H9 (cell line): ENCODE results near the gene DNAJB2. TPM values are rescaled to one million over a fixed set of nuclear protein-coding genes. Genes with fewer than 3 reads are reported as not detected.
"Not testable (repeated sequence)": the region's sequence is repeated elsewhere in the genome, so short reads cannot be mapped to it uniquely, and the experiment has no call there.

Experiments used
- DNase-seq: peaks from one replicate; pipeline ENCODE4 v3.0.0-alpha.2; 2017
- H2AFZ ChIP-seq: one replicate; pipeline ENCODE4 v1.6.1; 2013; ENCODE audit warnings: mild to moderate bottlenecking, low read length, control low read depth, moderate library complexity
- H2AK5ac ChIP-seq: 2 replicates; pipeline ENCODE4 v1.6.1; 2013; ENCODE audit warnings: low read length, control low read depth, mixed read lengths; ENCODE audit not compliant: insufficient read length
- H2BK120ac ChIP-seq: one replicate; pipeline ENCODE4 v1.6.1; 2013; ENCODE audit warnings: low read depth, mild to moderate bottlenecking, low read length, control low read depth, inconsistent platforms; ENCODE audit not compliant: poor library complexity, severe bottlenecking
- H2BK12ac ChIP-seq: 2 replicates; pipeline ENCODE4 v1.6.1; 2013; ENCODE audit warnings: low read length, control low read depth, mixed read lengths, low read depth; ENCODE audit not compliant: insufficient read length
- H2BK15ac ChIP-seq: 2 replicates; pipeline ENCODE4 v1.6.1; 2013; ENCODE audit warnings: low read depth, low read length, control low read depth
- H2BK20ac ChIP-seq: one replicate; pipeline ENCODE4 v1.6.1; 2013; ENCODE audit warnings: low read depth, mild to moderate bottlenecking, low read length, control low read depth, inconsistent platforms; ENCODE audit not compliant: poor library complexity, severe bottlenecking
- H2BK5ac ChIP-seq: 2 replicates; pipeline ENCODE4 v1.6.1; 2013; ENCODE audit warnings: low read length, control low read depth, mixed read lengths; ENCODE audit not compliant: insufficient read length
- H3K14ac ChIP-seq: 2 replicates; pipeline ENCODE4 v1.6.1; 2013; ENCODE audit warnings: low read length, control low read depth; ENCODE audit not compliant: insufficient read depth
- H3K18ac ChIP-seq: 2 replicates; pipeline ENCODE4 v1.6.1; 2013; ENCODE audit warnings: low read depth, mild to moderate bottlenecking, mixed read lengths, low read length, control low read depth; ENCODE audit not compliant: insufficient read length
- H3K23ac ChIP-seq: 2 replicates; pipeline ENCODE4 v1.6.1; 2013; ENCODE audit warnings: low read length, control low read depth, mixed read lengths, low read depth; ENCODE audit not compliant: insufficient read length
- H3K23me2 ChIP-seq: 2 replicates; pipeline ENCODE4 v1.6.1; 2013; ENCODE audit warnings: low read depth, mild to moderate bottlenecking, mixed read lengths, low read length, control low read depth; ENCODE audit not compliant: insufficient read length, poor library complexity, severe bottlenecking
- H3K27ac ChIP-seq: 2 replicates; pipeline ENCODE4 v1.5.1; 2013; ENCODE audit warnings: low read length, control low read depth, mixed read lengths, low read depth; ENCODE audit not compliant: insufficient read length
- H3K27me3 ChIP-seq: 2 replicates; pipeline ENCODE4 v1.6.1; 2013; ENCODE audit warnings: low read length, control low read depth, inconsistent platforms; ENCODE audit not compliant: insufficient read depth
- H3K4ac ChIP-seq: 2 replicates; pipeline ENCODE4 v1.6.1; 2013; ENCODE audit warnings: low read depth, mild to moderate bottlenecking, control low read depth, inconsistent platforms, low read length, moderate library complexity
- H3K4me1 ChIP-seq: 2 replicates; pipeline ENCODE4 v1.6.1; 2013; ENCODE audit warnings: low read length, control low read depth, inconsistent platforms; ENCODE audit not compliant: insufficient read depth
- H3K4me2 ChIP-seq: 2 replicates; pipeline ENCODE4 v1.6.1; 2013; ENCODE audit warnings: low read length, control low read depth, mixed read lengths; ENCODE audit not compliant: insufficient read length, insufficient read depth
- H3K56ac ChIP-seq: 2 replicates; pipeline ENCODE4 v1.6.1; 2013; ENCODE audit warnings: low read depth, mild to moderate bottlenecking, mixed read lengths, low read length, control low read depth; ENCODE audit not compliant: insufficient read length
- H3K79me1 ChIP-seq: 2 replicates; pipeline ENCODE4 v1.6.1; 2013; ENCODE audit warnings: low read depth, mild to moderate bottlenecking, moderate library complexity, low read length, control low read depth, inconsistent platforms; ENCODE audit not compliant: insufficient read depth, poor library complexity, severe bottlenecking
- H3K79me2 ChIP-seq: 2 replicates; pipeline ENCODE4 v1.6.1; 2013; ENCODE audit warnings: low read length, control low read depth, inconsistent platforms; ENCODE audit not compliant: insufficient read depth
- H3K9ac ChIP-seq: 2 replicates; pipeline ENCODE4 v1.6.1; 2013; ENCODE audit warnings: low read length, control low read depth, mixed read lengths; ENCODE audit not compliant: insufficient read length; ENCODE audit errors: extremely low read depth
- H3K9me3 ChIP-seq: one replicate; pipeline ENCODE4 v1.6.1; 2013; ENCODE audit warnings: low read depth, low read length, inconsistent platforms; ENCODE audit not compliant: control insufficient read depth
- H3T11ph ChIP-seq: one replicate; pipeline ENCODE4 v1.6.1; 2013; ENCODE audit warnings: mild to moderate bottlenecking, low read length, control low read depth, inconsistent platforms
- H4K20me1 ChIP-seq: one replicate; pipeline ENCODE4 v1.6.1; 2013; ENCODE audit not compliant: control insufficient read depth, insufficient read length, insufficient read depth
- H4K5ac ChIP-seq: 2 replicates; pipeline ENCODE4 v1.6.1; 2013; ENCODE audit warnings: low read depth, mild to moderate bottlenecking, mixed read lengths, low read length, control low read depth; ENCODE audit not compliant: insufficient read length
- H4K8ac ChIP-seq: replicated peaks from 2 replicates; pipeline ENCODE4 v1.6.1; 2013; ENCODE audit warnings: low read length, control low read depth, mixed read lengths, low read depth; ENCODE audit not compliant: insufficient read length
- H4K91ac ChIP-seq: 2 replicates; pipeline ENCODE4 v1.6.1; 2013; ENCODE audit warnings: low read depth, mild to moderate bottlenecking, moderate library complexity, mixed read lengths, low read length, control low read depth; ENCODE audit not compliant: insufficient read length
- H3K27ac Mint-ChIP-seq, 3 experiments: 2 replicates in 2 of 3; 3 replicates in 1 of 3; pipeline ENCODE4 v1.8.0; 2020 to 2021; ENCODE audit warnings: mixed read lengths in 3 of 3, mild to moderate bottlenecking in 1 of 3, moderate library complexity in 1 of 3
- H3K27me3 Mint-ChIP-seq: 2 replicates; pipeline ENCODE4 v1.8.0; 2021; ENCODE audit warnings: low read depth, mild to moderate bottlenecking, moderate library complexity, mixed read lengths
- H3K36me3 Mint-ChIP-seq, 3 experiments: 2 replicates in 2 of 3; 3 replicates in 1 of 3; pipeline ENCODE4 v1.8.0; 2020 to 2021; ENCODE audit warnings: low read depth in 3 of 3, mixed read lengths in 3 of 3; ENCODE audit not compliant: insufficient read depth in 1 of 3
- H3K4me1 Mint-ChIP-seq, 2 experiments: 2 replicates each; pipeline ENCODE4 v1.8.0; 2020; ENCODE audit warnings: mixed read lengths in 2 of 2
- H3K4me3 Mint-ChIP-seq, 2 experiments: 2 replicates in 1 of 2; 3 replicates in 1 of 2; pipeline ENCODE4 v1.8.0; 2020 to 2021; ENCODE audit warnings: mild to moderate bottlenecking in 2 of 2, mixed read lengths in 2 of 2, moderate library complexity in 1 of 2
- H3K9me3 Mint-ChIP-seq, 2 experiments: 2 replicates in 1 of 2; 3 replicates in 1 of 2; pipeline ENCODE4 v1.8.0; 2020; ENCODE audit warnings: mild to moderate bottlenecking in 2 of 2, mixed read lengths in 2 of 2, moderate library complexity in 1 of 2
- CTCF ChIP-seq: fragments of 200-600 bp; sonication (generic); conservative IDR thresholded peaks from 3 replicates; pipeline ENCODE4 v1.8.0; 2021; ENCODE audit warnings: antibody characterized with exemption, mild to moderate bottlenecking
- WGBS: extraction: QIAGEN DNeasy Blood & Tissue Kit; methylation state at CpG from one replicate; pipeline ENCODE4 v1.1.7; 2013; ENCODE audit warnings: missing lambda C conversion rate, low lambda C conversion rate, mixed read lengths; ENCODE audit not compliant: insufficient read length; ENCODE audit errors: extremely low coverage; 5-methylcytosine and 5-hydroxymethylcytosine counted together
- total RNA-seq: library from RNA; stranded (reverse); gene quantifications from 2 replicates; pipeline ENCODE4 v1.2.1, GENCODE V29; 2021

The DNAJB2 gene
- total RNA-seq, 1 experiment from 2014 or later = 34.1 TPM

- no peak within 1 kb of the TSS for H4K5ac ChIP-seq
- peaks cover 0 to 2% of the 10 kb centered on the region in 2 experiments; a peak in 2 of 5 replicates for H3K9me3 Mint-ChIP-seq
- no peak for TF ChIP-seq CTCF
- peak within 1 kb of the TSS; percentile 72 to 88 for H3K4me3 Mint-ChIP-seq
- H4K91ac ChIP-seq = no peak within 1 kb of the TSS
- H3K56ac ChIP-seq = no peak within 1 kb of the TSS
- no peak within 1 kb of the TSS for H4K8ac ChIP-seq
- no peak within 1 kb of the TSS for H2BK15ac ChIP-seq
- H2BK5ac ChIP-seq = no peak within 1 kb of the TSS
- no CpG with 5 or more reads among the region's 37 CpGs for WGBS
- no peaks in the 10 kb centered on the region for H3K79me2 ChIP-seq
- peaks cover 11% of the 10 kb centered on the region for H3K23me2 ChIP-seq
- H2BK120ac ChIP-seq = no peak within 1 kb of the TSS
- H4K20me1 ChIP-seq = no peaks in the 10 kb centered on the region
- H3K79me1 ChIP-seq = no peaks in the 10 kb centered on the region
- H3K27me3 Mint-ChIP-seq = peaks cover 46% of the 10 kb centered on the region
- no peak within 1 kb of the TSS for H3K23ac ChIP-seq
- H3K4me1 Mint-ChIP-seq = peaks cover 26 to 28% of the 10 kb centered on the region in 2 experiments
- no peaks in the 10 kb centered on the region; the same call in 1 of the 2 replicates for H3K4me1 ChIP-seq
- H3K4ac ChIP-seq = no peak within 1 kb of the TSS
- H3K27ac ChIP-seq = no peak within 1 kb of the TSS
- H3K14ac ChIP-seq = no peak within 1 kb of the TSS
- H2AFZ ChIP-seq = no peak within 1 kb of the TSS
- no peak within 1 kb of the TSS for H2BK20ac ChIP-seq
- no peak within 1 kb of the TSS for H3K18ac ChIP-seq
- H3K27ac Mint-ChIP-seq = 0 out of 7 replicates have a peak within 1 kb of the TSS, but pooled peaks of 1 of the 3 experiments have one; percentile 64
- peak; percentile 92 for DNase-seq
- H3K36me3 Mint-ChIP-seq = peaks cover 0 to 5% (median 1%) of the 10 kb centered on the region in 3 experiments; a peak in 2 of 7 replicates
- peak within 1 kb of the TSS; percentile 96 for H3K4me2 ChIP-seq
- no peak within 1 kb of the TSS for H3T11ph ChIP-seq
- no peak within 1 kb of the TSS for H2BK12ac ChIP-seq
- H3K9ac ChIP-seq = no peak within 1 kb of the TSS
- H3K9me3 ChIP-seq = no peaks in the 10 kb centered on the region
- no peaks in the 10 kb centered on the region for H3K27me3 ChIP-seq
- H2AK5ac ChIP-seq = no peak within 1 kb of the TSS
Measured at GRCh38 chr2:219309278-219309677, 30.1 kb downstream of the DNAJB2 start, which contains the start of gene PTPRN. Gene PTPRN (minus strand): TSS chr2:219309401. CDS start chr2:219309332, 69 bp downstream.

GRCh38 chr2:219312683-219313263 lies 33.6 kb downstream of the DNAJB2 start:
- H3K9me3 Mint-ChIP-seq, H4K8ac ChIP-seq, H3K4me3 Mint-ChIP-seq, H3T11ph ChIP-seq, H2BK20ac ChIP-seq, H3K4me1 ChIP-seq, H3K14ac ChIP-seq, H3K36me3 Mint-ChIP-seq, H3K79me1 ChIP-seq, DNase-seq, H3K27ac ChIP-seq, H3K27ac Mint-ChIP-seq, H3K23ac ChIP-seq, H2AFZ ChIP-seq, H2AK5ac ChIP-seq, H3K27me3 ChIP-seq, H4K20me1 ChIP-seq, H3K4me2 ChIP-seq, H2BK15ac ChIP-seq, H3K4ac ChIP-seq, H3K18ac ChIP-seq, H3K79me2 ChIP-seq, H4K91ac ChIP-seq, H3K9ac ChIP-seq, H4K5ac ChIP-seq, H2BK120ac ChIP-seq, H3K56ac ChIP-seq, H3K9me3 ChIP-seq, H2BK5ac ChIP-seq, H2BK12ac ChIP-seq: not testable (repeated sequence)
- no CpG with 5 or more reads among the region's 49 CpGs for WGBS
- H3K27me3 Mint-ChIP-seq = peaks cover 15% of the 10 kb centered on the region
- peaks cover 23 to 24% of the 10 kb centered on the region in 2 experiments for H3K4me1 Mint-ChIP-seq
- H3K23me2 ChIP-seq = peaks cover 11% of the 10 kb centered on the region
